Hepatocyte (in vitro differentiated cells): Measurements from ENCODE around the gene HTRA2.

ENCODE experiments used
- CTCF ChIP-seq: fragments of 200-600 bp; sonication (generic); IDR thresholded peaks from 2 replicates; pipeline ENCODE4 v1.5.1; 2016; ENCODE audit warnings: antibody characterized with exemption, mild to moderate bottlenecking; ENCODE audit not compliant: poor library complexity
- EZH2 ChIP-seq: fragments of 200-600 bp; sonication (generic); IDR thresholded peaks from 2 replicates; pipeline ENCODE4 v1.6.1; 2016; ENCODE audit warnings: antibody characterized with exemption, mild to moderate bottlenecking, borderline replicate concordance
- EZH2phosphoT487 ChIP-seq: fragments of 200-600 bp; sonication (generic); IDR thresholded peaks from one replicate; pipeline ENCODE4 v1.6.1; 2018; ENCODE audit warnings: antibody characterized with exemption, mild to moderate bottlenecking, low read depth, moderate library complexity; ENCODE audit not compliant: unreplicated experiment, severe bottlenecking

GRCh38 chr2:74533464-74533863 lies 3.7 kb downstream of the HTRA2 start:
- TF ChIP-seq CTCF (no peak), EZH2phosphoT487 (no peak), EZH2 (no peak)
